GM12872 (cell line): ENCODE measurements around the gene XKR7.

Source experiments
- TF ChIP-seq, protein P1 (sequence below): IDR thresholded peaks from 3 replicates; pipeline ENCODE4 v1.5.1; 2011; ENCODE audit warnings: low read depth, mild to moderate bottlenecking, low read length, moderate library complexity; ENCODE audit not compliant: insufficient read depth

Gene XKR7

DNA sequence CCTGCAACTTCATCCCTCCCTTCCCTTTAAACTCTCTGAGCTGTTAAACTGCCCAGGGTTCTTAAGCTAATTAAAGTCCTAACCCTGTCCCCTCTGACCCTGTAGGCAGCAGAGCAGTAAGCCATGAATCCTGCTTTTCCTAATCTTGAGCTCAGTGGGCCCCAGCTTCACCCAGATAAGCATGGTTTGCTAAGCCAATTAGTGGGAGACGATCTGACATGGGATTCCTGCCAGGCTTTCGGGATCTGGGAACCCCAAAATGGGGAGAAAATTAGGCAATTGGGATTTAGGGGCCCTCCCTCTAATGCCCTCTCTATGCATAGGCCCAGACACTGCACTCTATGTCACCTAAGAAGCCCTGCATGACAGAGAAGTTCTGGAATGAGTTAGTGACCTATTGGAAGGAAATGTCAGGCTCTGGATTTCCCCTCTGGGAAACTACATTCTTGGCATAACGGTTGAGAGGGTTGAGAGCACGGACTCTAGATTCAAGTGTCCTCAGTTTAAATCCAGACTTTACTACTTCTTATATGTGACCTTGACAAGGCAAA, 4.6 kb downstream of the XKR7 start:
- TF ChIP-seq, protein P1, sequence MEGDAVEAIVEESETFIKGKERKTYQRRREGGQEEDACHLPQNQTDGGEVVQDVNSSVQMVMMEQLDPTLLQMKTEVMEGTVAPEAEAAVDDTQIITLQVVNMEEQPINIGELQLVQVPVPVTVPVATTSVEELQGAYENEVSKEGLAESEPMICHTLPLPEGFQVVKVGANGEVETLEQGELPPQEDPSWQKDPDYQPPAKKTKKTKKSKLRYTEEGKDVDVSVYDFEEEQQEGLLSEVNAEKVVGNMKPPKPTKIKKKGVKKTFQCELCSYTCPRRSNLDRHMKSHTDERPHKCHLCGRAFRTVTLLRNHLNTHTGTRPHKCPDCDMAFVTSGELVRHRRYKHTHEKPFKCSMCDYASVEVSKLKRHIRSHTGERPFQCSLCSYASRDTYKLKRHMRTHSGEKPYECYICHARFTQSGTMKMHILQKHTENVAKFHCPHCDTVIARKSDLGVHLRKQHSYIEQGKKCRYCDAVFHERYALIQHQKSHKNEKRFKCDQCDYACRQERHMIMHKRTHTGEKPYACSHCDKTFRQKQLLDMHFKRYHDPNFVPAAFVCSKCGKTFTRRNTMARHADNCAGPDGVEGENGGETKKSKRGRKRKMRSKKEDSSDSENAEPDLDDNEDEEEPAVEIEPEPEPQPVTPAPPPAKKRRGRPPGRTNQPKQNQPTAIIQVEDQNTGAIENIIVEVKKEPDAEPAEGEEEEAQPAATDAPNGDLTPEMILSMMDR = no peak

DNA sequence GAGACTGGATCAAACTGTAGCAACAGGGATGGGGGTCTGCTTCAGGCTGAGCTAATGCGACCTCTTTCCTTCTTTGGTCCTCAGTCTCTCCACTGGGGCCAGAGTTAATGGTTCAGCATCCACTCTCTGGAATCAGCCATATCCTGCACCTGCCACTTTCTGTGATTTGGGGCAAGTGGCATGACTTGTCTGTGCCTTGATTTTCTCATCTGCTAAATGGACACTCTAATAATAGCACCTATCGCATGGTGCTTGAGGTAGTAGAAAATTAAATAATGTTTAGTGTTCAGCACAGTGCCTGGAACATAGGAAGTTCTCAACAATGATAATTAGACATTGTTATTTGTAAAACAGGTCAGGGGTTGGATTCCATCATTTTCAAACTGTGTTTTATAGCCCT, 6.3 kb downstream of the XKR7 start:
- TF ChIP-seq, protein P1 = no peak

DNA sequence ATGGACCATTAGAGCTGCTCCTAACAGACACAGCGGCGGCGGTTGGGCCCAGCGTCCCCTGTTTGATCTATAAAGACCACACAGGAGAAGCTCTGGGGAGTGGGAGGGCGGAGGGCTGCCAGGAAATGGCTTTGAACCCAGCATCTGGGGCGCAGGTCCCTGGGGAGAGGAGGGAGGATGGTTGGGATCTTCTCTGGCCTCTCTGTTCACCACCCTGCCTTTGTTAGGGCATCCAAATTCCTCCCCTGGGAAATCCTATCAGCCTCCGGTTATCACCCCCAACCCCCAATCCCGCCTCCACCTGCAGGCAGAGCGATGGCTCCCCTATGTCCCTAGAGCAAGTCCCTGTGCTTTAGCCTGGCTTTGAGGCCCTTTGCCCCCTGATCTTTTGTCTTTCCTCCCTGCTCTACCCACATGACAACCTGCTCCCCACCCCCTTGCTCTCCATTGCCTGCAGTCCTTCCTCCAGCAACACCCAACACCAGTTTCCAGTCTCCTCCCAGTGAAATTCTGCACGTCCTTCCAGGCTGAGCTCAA, 7.1 kb downstream of the XKR7 start:
- TF ChIP-seq, protein P1 = no peak

DNA sequence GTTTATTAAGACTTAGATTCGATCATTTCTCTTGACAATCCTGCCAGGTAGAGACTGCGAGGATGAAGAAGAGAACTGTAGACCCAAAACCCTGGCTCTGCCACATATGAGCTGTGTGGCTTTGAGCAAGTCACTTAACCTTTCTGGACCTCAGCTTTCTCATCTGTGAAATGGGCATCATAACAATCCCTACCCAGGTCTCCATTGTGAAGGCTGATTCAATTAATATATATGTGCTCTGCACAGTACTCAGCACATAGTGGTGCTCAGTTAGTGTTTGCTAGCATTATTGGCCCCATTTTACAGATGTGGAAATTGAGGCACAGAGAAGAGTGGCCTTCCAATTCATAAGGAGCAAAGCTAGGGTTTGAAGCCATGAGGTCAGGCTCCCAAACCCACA, 7.9 kb downstream of the XKR7 start:
- TF ChIP-seq, protein P1 = no peak

DNA sequence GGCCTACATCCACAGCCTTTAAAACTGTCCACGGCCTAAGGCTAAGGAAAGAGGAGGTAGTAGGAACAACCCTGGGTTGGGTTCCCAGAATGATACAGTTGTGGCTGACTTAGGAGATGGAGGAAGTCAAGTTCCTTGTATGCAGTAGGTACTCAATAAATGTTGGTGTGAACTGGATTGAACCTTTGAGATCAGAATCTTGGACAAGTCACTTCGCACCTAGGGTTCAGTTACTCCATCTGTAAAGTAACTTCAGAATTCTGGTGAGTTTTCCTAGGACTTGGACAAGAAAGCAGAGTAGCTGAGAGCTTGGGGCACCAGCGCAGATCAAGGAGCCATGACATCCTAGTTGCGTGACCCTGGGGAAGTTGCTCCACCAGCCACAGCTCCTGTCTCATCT, 9.1 kb downstream of the XKR7 start:
- TF ChIP-seq, protein P1 = no peak

DNA sequence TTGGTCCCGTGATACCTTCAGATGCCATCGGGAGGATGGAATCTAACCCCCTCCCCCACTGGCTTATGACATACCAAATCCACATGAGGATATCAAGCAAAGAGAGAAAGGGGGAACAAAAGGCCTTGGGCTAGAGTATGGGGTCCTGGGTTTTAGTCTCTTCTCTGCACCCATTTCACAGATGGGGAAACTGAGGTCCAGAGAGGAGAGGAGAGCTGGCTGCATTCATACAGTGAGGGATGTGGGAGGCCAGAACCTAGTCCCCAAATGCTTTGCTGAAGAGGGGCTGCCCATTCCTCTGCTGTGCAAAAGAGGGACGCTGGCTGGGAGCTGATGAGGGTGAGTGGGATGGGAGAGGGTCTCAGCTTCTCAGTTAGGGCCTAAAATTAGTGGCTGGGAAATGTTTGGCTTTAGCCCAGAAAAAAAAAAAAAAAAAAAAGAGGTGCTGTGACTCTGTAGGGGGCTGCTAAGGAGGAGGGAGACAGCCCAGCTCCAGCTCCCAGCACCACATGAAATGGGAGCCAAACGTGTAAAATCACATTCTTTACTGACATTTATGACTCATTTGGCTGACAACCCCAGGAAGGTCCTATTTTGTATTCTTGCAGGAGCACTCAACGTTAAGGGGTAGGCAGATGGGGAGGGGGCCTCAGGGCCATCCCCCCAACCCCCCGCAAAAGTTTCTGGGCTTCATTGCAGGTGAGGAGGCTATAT, 11.9 kb downstream of the XKR7 start:
- TF ChIP-seq, protein P1 = no peak

DNA sequence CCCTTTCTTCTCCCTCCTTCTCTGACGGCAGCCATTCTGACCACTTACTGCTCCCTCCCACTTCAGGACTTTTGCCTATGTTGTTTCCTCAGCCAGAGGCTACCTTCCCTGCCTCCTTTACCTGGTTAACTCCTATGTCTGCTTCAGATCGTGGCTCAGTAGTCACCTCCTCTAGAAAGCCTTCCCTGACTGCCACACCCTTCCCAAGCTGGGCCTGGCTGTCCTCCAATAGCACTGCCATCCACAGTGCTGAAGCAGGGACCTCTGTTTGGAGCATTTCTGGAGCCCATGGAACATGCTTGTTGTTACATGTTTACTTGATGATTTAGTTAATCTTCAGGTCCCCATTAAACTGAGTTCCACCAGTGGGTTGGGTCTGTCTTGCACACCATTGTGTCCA, 13.8 kb downstream of the XKR7 start:
- TF ChIP-seq, protein P1 = no peak
